Liver (tissue), 9 donors: ENCODE results near the gene BCAP31. TPM values are rescaled to one million over a fixed set of nuclear protein-coding genes. Genes with fewer than 3 reads are reported as not detected.

Source experiments
- DNase-seq: peaks from one replicate; pipeline ENCODE4 v3.0.0-alpha.2; 2017; ENCODE audit warnings: low spot score
- H3K27ac ChIP-seq, 2 donors: one replicate each; pipeline ENCODE4 v1.7.0; 2013; ENCODE audit warnings: inconsistent platforms in 2 of 2, low read length in 2 of 2, control low read depth in 1 of 2, low read depth in 1 of 2, mild to moderate bottlenecking in 1 of 2
- H3K27me3 ChIP-seq, 4 donors: one replicate each; pipeline versions ENCODE4 v1.6.1 to v1.7.0; 2013; ENCODE audit warnings: low read length in 3 of 4, inconsistent platforms in 1 of 4, mild to moderate bottlenecking in 1 of 4, moderate library complexity in 1 of 4; ENCODE audit not compliant: control insufficient read depth in 4 of 4, insufficient read depth in 4 of 4
- H3K36me3 ChIP-seq, 4 donors: one replicate each; pipeline versions ENCODE4 v1.6.1 to v1.7.0; 2013; ENCODE audit warnings: low read length in 3 of 4, mild to moderate bottlenecking in 3 of 4, low read depth in 1 of 4, moderate library complexity in 1 of 4; ENCODE audit not compliant: control insufficient read depth in 4 of 4, insufficient read depth in 3 of 4
- H3K4me1 ChIP-seq, 4 donors: one replicate each; pipeline versions ENCODE4 v1.6.1 to v1.7.0; 2013; ENCODE audit warnings: low read length in 3 of 4, mild to moderate bottlenecking in 3 of 4, moderate library complexity in 1 of 4; ENCODE audit not compliant: control insufficient read depth in 4 of 4, insufficient read depth in 4 of 4
- H3K4me3 ChIP-seq, 3 donors: one replicate each; pipeline versions ENCODE4 v1.6.1 to v1.7.0; 2013; ENCODE audit warnings: low read length in 3 of 3, control low read depth in 1 of 3, low read depth in 1 of 3, mild to moderate bottlenecking in 1 of 3
- H3K9ac ChIP-seq, 2 donors: one replicate each; pipeline ENCODE4 v1.7.0; 2013; ENCODE audit warnings: low read length in 2 of 2, mild to moderate bottlenecking in 2 of 2, moderate library complexity in 2 of 2, control low read depth in 1 of 2, low read depth in 1 of 2
- H3K9me3 ChIP-seq, 4 donors: one replicate each; pipeline versions ENCODE4 v1.6.1 to v1.7.0; 2013; ENCODE audit warnings: low read length in 3 of 4; ENCODE audit not compliant: control insufficient read depth in 4 of 4
- ATF3 ChIP-seq: IDR thresholded peaks from 2 replicates; pipeline ENCODE4 v1.6.1; 2016; ENCODE audit warnings: antibody characterized with exemption
- CTCF ChIP-seq: fragments of 150-350 bp; IDR thresholded peaks from 2 replicates; pipeline ENCODE4 v1.5.1; 2017; ENCODE audit warnings: improper control_type of control experiment, low read depth, low read length; ENCODE audit not compliant: missing input control
- EGR1 ChIP-seq, 2 donors: IDR thresholded peaks; 2 replicates each; pipeline ENCODE4 v1.6.1; 2016 to 2018; ENCODE audit warnings: antibody characterized with exemption in 2 of 2, low read depth in 2 of 2
- FOXA1 ChIP-seq: IDR thresholded peaks from 2 replicates; pipeline ENCODE4 v1.6.1; 2016; ENCODE audit warnings: antibody characterized with exemption
- FOXA2 ChIP-seq: IDR thresholded peaks from 2 replicates; pipeline ENCODE4 v1.6.1; 2016; ENCODE audit warnings: antibody characterized with exemption
- GABPA ChIP-seq, 2 donors: IDR thresholded peaks in 1 of 2; conservative IDR thresholded peaks in 1 of 2; 2 replicates each; pipeline ENCODE4 v1.6.1; 2016; ENCODE audit warnings: antibody characterized with exemption in 2 of 2, mild to moderate bottlenecking in 1 of 2, moderate library complexity in 1 of 2
- HNF4A ChIP-seq, 2 donors: conservative IDR thresholded peaks; 2 replicates each; pipeline ENCODE4 v1.6.1; 2016; ENCODE audit warnings: antibody characterized with exemption in 2 of 2, mild to moderate bottlenecking in 2 of 2
- HNF4G ChIP-seq: IDR thresholded peaks from 2 replicates; pipeline ENCODE4 v1.6.1; 2016; ENCODE audit warnings: antibody characterized with exemption
- JUND ChIP-seq, 2 donors: IDR thresholded peaks; 2 replicates each; pipeline ENCODE4 v1.6.1; 2016; ENCODE audit warnings: antibody characterized with exemption in 2 of 2
- MAX ChIP-seq: IDR thresholded peaks from 2 replicates; pipeline ENCODE4 v1.6.1; 2016; ENCODE audit warnings: antibody characterized with exemption
- NR2F2 ChIP-seq: IDR thresholded peaks from 2 replicates; pipeline ENCODE4 v1.6.1; 2016; ENCODE audit warnings: antibody characterized with exemption
- RAD21 ChIP-seq, 2 donors: IDR thresholded peaks; 2 replicates each; pipeline ENCODE4 v1.6.1; 2016; ENCODE audit warnings: antibody characterized with exemption in 2 of 2, mild to moderate bottlenecking in 2 of 2
- REST ChIP-seq: IDR thresholded peaks from 2 replicates; pipeline ENCODE4 v1.6.1; 2016; ENCODE audit warnings: antibody characterized with exemption, mild to moderate bottlenecking
- RXRA ChIP-seq, 2 donors: IDR thresholded peaks; 2 replicates each; pipeline ENCODE4 v1.6.1; 2017 to 2018; ENCODE audit warnings: antibody characterized with exemption in 2 of 2, mild to moderate bottlenecking in 1 of 2
- SP1 ChIP-seq: IDR thresholded peaks from 2 replicates; pipeline ENCODE4 v1.6.1; 2018; ENCODE audit warnings: antibody characterized with exemption, mild to moderate bottlenecking
- TAF1 ChIP-seq: conservative IDR thresholded peaks from 2 replicates; pipeline ENCODE4 v1.6.1; 2016; ENCODE audit warnings: antibody characterized with exemption, mild to moderate bottlenecking
- YY1 ChIP-seq: IDR thresholded peaks from 2 replicates; pipeline ENCODE4 v1.6.1; 2016; ENCODE audit warnings: antibody characterized with exemption, mild to moderate bottlenecking
- ZBTB33 ChIP-seq: IDR thresholded peaks from 2 replicates; pipeline ENCODE4 v1.6.1; 2016; ENCODE audit warnings: antibody characterized with exemption
- WGBS: extraction: QIAGEN DNeasy Blood & Tissue Kit; methylation state at CpG from one replicate; pipeline ENCODE4 v1.1.7; 2013; 5-methylcytosine and 5-hydroxymethylcytosine counted together
- polyA plus RNA-seq, 2 donors: library from polyadenylated mRNA; stranded (reverse) in 1 of 2; unstranded in 1 of 2; fragments of 200-250 nt in 1 of 2; fragments of >200 nt in 1 of 2; fragmentation: Nextera tagmentation in 1 of 2; extraction: Ambion mirVana in 1 of 2; gene quantifications; one replicate each; pipeline versions ENCODE4 v1.2.1 to v1.2.3, GENCODE V29; 2013 to 2015
- total RNA-seq, 2 donors: library from RNA; depleted of rRNA; stranded (reverse); fragments of >200 nt; gene quantifications; one replicate each; pipeline ENCODE4 v1.2.3, GENCODE V29; 2014
- donor health status: healthy.
- donor health status: healthy.
- donor health status: healthy.
- donor health status: healthy.
- donor health status: healthy.

The BCAP31 gene
- total and polyA plus RNA-seq, 4 donors = 64.6 to 158 (median 119) TPM

- H3K36me3 ChIP-seq = peaks cover 0 to 23% (median 4%) of the 10 kb centered on the region in 4 donors
- H3K9ac ChIP-seq = no peak overlapping the region
- no peaks in the 10 kb centered on the region for H3K9me3 ChIP-seq
- 87% methylated on average over 23 of the region's 23 CpGs for WGBS
- H3K27ac ChIP-seq = no peak overlapping the region
- no peaks in the 10 kb centered on the region for H3K27me3 ChIP-seq
- H3K4me3 ChIP-seq = no peak overlapping the region
- no peaks in the 10 kb centered on the region for H3K4me1 ChIP-seq
- no peak for TF ChIP-seq GABPA (IDR thresholded peaks at IDR 0.05 in 1 of 2, conservative IDR thresholded peaks at IDR 0.05 in 1 of 2)
- TF ChIP-seq RAD21 (IDR thresholded peaks at IDR 0.05) = no peak
- TF ChIP-seq ATF3 = no peak
- TF ChIP-seq NR2F2 = no peak
- TF ChIP-seq FOXA2 = no peak
- TF ChIP-seq EGR1 (IDR thresholded peaks at IDR 0.05; ENCODE audit: low read depth in 2 of 2) = no peak
- no peak for TF ChIP-seq FOXA1
- TF ChIP-seq RXRA (IDR thresholded peaks at IDR 0.05) = no peak
- no peak for TF ChIP-seq ZBTB33
- no peak for DNase-seq
Measured at GRCh38 chrX:153702336-153703035, 21.7 kb downstream of the BCAP31 start.

- Histone ChIP-seq H3K4me1 (no peaks in the 10 kb centered on the region), H3K27ac (no peak overlapping the region), H3K27me3 (no peaks in the 10 kb centered on the region), H3K36me3 (peaks cover 0 to 23% (median 4%) of the 10 kb centered on the region in 4 donors), H3K9ac (no peak overlapping the region), H3K9me3 (no peaks in the 10 kb centered on the region), H3K4me3 (no peak overlapping the region)
- TF ChIP-seq SP1 (no peak), RAD21 (IDR thresholded peaks at IDR 0.05) (no peak), YY1 (no peak), HNF4G (no peak), FOXA1 (no peak), HNF4A (conservative IDR thresholded peaks at IDR 0.05) (no peak), GABPA (IDR thresholded peaks at IDR 0.05 in 1 of 2, conservative IDR thresholded peaks at IDR 0.05 in 1 of 2) (no peak), EGR1 (IDR thresholded peaks at IDR 0.05; ENCODE audit: low read depth in 2 of 2) (no peak), TAF1 (no peak)
- DNase-seq = no peak
- 96% methylated on average over 12 of the region's 12 CpGs for WGBS
Measured at GRCh38 chrX:153701706-153702105, 22.5 kb downstream of the BCAP31 start.

- H3K27ac ChIP-seq = no peak overlapping the region
- H3K4me1 ChIP-seq = no peaks in the 10 kb centered on the region
- WGBS = 92% methylated on average over 6 of the region's 6 CpGs
- no peak for DNase-seq
- H3K4me3 ChIP-seq = no peak overlapping the region
- peaks cover 0 to 23% (median 4%) of the 10 kb centered on the region in 4 donors for H3K36me3 ChIP-seq
- no peaks in the 10 kb centered on the region for H3K9me3 ChIP-seq
- H3K27me3 ChIP-seq = no peaks in the 10 kb centered on the region
- no peak overlapping the region for H3K9ac ChIP-seq
- no peak for TF ChIP-seq RAD21 (IDR thresholded peaks at IDR 0.05)
- no peak for TF ChIP-seq RXRA (IDR thresholded peaks at IDR 0.05)
- TF ChIP-seq JUND (IDR thresholded peaks at IDR 0.05) = no peak
- TF ChIP-seq NR2F2 = no peak
- TF ChIP-seq YY1 = no peak
- no peak for TF ChIP-seq REST
- TF ChIP-seq SP1 = no peak
- no peak for TF ChIP-seq MAX
- no peak for TF ChIP-seq TAF1
- no peak for TF ChIP-seq ATF3
- TF ChIP-seq HNF4A (conservative IDR thresholded peaks at IDR 0.05) = no peak
- TF ChIP-seq CTCF = no peak
- TF ChIP-seq HNF4G = no peak
Measured at GRCh38 chrX:153700967-153701366, 23.2 kb downstream of the BCAP31 start.
